ENCODE measurements around the gene SLX4IP. TPM values are rescaled to one million over a fixed set of nuclear protein-coding genes. Genes with fewer than 3 reads are reported as not detected.

SLX4IP gene
- total and polyA plus RNA-seq, 2 of the 13 experiments (the other 11 are each of a cell fraction or from before 2014, with no cell fraction given) = 3.6 to 7.3 TPM

GRCh38 chr20:10540636-10541493 is 105.8 kb downstream of the SLX4IP start (continued):
- no peak for TF ChIP-seq BATF2 (CRISPR knock-in tag; IDR thresholded peaks at IDR 0.05)
- 0 out of 2 replicates have a peak, but pooled peaks have one; percentile 55 for TF ChIP-seq CCDC6 (CRISPR knock-in tag; IDR thresholded peaks at IDR 0.05)
- TF ChIP-seq KDM5A (IDR thresholded peaks at IDR 0.05; ENCODE audit: borderline replicate concordance, low read length) = no peak
- peak; percentile 96 for TF ChIP-seq MED1 (CRISPR knock-in tag; IDR thresholded peaks at IDR 0.05)
- peak; percentile 83; the same call in 1 of the 2 replicates for TF ChIP-seq ZNF335 (CRISPR knock-in tag; IDR thresholded peaks at IDR 0.05)
- peak; percentile 68; the same call in 1 of the 2 replicates for TF ChIP-seq ZNF121 (CRISPR knock-in tag; IDR thresholded peaks at IDR 0.05)
- peak; percentile 84; the same call in 1 of the 2 replicates for TF ChIP-seq HNF4G (IDR thresholded peaks at IDR 0.05; ENCODE audit: borderline replicate concordance, low read depth, low read length)
- no peak; the same call in 1 of the 2 replicates for TF ChIP-seq HNF4G (CRISPR knock-in tag; IDR thresholded peaks at IDR 0.05; ENCODE audit: borderline replicate concordance, low read depth)
- peak; percentile 94 for TF ChIP-seq NCOA2 (CRISPR knock-in tag; IDR thresholded peaks at IDR 0.05)
- TF ChIP-seq ATF1 (CRISPR knock-in tag; IDR thresholded peaks at IDR 0.05) = peak; percentile 73; the same call in 1 of the 2 replicates
- peak; percentile 53; the same call in 1 of the 2 replicates for TF ChIP-seq ZNF629 (CRISPR knock-in tag; conservative IDR thresholded peaks at IDR 0.05)
- TF ChIP-seq, protein P1, sequence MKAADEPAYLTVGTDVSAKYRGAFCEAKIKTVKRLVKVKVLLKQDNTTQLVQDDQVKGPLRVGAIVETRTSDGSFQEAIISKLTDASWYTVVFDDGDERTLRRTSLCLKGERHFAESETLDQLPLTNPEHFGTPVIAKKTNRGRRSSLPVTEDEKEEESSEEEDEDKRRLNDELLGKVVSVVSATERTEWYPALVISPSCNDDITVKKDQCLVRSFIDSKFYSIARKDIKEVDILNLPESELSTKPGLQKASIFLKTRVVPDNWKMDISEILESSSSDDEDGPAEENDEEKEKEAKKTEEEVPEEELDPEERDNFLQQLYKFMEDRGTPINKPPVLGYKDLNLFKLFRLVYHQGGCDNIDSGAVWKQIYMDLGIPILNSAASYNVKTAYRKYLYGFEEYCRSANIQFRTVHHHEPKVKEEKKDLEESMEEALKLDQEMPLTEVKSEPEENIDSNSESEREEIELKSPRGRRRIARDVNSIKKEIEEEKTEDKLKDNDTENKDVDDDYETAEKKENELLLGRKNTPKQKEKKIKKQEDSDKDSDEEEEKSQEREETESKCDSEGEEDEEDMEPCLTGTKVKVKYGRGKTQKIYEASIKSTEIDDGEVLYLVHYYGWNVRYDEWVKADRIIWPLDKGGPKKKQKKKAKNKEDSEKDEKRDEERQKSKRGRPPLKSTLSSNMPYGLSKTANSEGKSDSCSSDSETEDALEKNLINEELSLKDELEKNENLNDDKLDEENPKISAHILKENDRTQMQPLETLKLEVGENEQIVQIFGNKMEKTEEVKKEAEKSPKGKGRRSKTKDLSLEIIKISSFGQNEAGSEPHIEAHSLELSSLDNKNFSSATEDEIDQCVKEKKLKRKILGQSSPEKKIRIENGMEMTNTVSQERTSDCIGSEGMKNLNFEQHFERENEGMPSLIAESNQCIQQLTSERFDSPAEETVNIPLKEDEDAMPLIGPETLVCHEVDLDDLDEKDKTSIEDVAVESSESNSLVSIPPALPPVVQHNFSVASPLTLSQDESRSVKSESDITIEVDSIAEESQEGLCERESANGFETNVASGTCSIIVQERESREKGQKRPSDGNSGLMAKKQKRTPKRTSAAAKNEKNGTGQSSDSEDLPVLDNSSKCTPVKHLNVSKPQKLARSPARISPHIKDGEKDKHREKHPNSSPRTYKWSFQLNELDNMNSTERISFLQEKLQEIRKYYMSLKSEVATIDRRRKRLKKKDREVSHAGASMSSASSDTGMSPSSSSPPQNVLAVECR (CRISPR knock-in tag; IDR thresholded peaks at IDR 0.05; ENCODE audit: borderline replicate concordance) = peak; percentile 27; the same call in 1 of the 2 replicates
- TF ChIP-seq, protein P2, sequence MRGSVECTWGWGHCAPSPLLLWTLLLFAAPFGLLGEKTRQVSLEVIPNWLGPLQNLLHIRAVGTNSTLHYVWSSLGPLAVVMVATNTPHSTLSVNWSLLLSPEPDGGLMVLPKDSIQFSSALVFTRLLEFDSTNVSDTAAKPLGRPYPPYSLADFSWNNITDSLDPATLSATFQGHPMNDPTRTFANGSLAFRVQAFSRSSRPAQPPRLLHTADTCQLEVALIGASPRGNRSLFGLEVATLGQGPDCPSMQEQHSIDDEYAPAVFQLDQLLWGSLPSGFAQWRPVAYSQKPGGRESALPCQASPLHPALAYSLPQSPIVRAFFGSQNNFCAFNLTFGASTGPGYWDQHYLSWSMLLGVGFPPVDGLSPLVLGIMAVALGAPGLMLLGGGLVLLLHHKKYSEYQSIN (CRISPR knock-in tag; IDR thresholded peaks at IDR 0.05; ENCODE audit: borderline replicate concordance) = no peak
- TF ChIP-seq XRCC5 (optimal IDR thresholded peaks at IDR 0.05; ENCODE audit: low read length) = peak; percentile 41
- TF ChIP-seq SP1 (IDR thresholded peaks at IDR 0.05) = no peak
- peak; percentile 15; the same call in 1 of the 2 replicates for TF ChIP-seq SP1 (CRISPR knock-in tag; IDR thresholded peaks at IDR 0.05)
- peak; percentile 60; the same call in 1 of the 2 replicates for TF ChIP-seq FOXJ3 (CRISPR knock-in tag; IDR thresholded peaks at IDR 0.05; ENCODE audit: borderline replicate concordance)
- peak; percentile 63; the same call in 1 of the 2 replicates for TF ChIP-seq NFKBIZ (CRISPR knock-in tag; IDR thresholded peaks at IDR 0.05)
- TF ChIP-seq ZNF790 (CRISPR knock-in tag; IDR thresholded peaks at IDR 0.05; ENCODE audit: borderline replicate concordance) = no peak
- peak; percentile 65; the same call in 1 of the 2 replicates for TF ChIP-seq ZBTB20 (CRISPR knock-in tag; IDR thresholded peaks at IDR 0.05; ENCODE audit: borderline replicate concordance, low read depth)
- TF ChIP-seq ZNF510 (CRISPR knock-in tag; IDR thresholded peaks at IDR 0.05; ENCODE audit: low read depth) = 0 out of 2 replicates have a peak, but pooled peaks have one; percentile 70
- TF ChIP-seq MTA1 (CRISPR knock-in tag; IDR thresholded peaks at IDR 0.05; ENCODE audit: borderline replicate concordance) = no peak
- TF ChIP-seq ZSCAN25 (CRISPR knock-in tag; IDR thresholded peaks at IDR 0.05) = peak; percentile 83
- TF ChIP-seq YEATS2 (CRISPR knock-in tag; IDR thresholded peaks at IDR 0.05; ENCODE audit: borderline replicate concordance) = peak; percentile 1; the same call in 1 of the 2 replicates
